Suppressor macrophage (primary cell): ENCODE measurements around the gene NF1.
"Not testable (repeated sequence)": the region's sequence is repeated elsewhere in the genome, so short reads cannot be mapped to it uniquely, and the experiment has no call there.

Source experiments
- DNase-seq, 4 experiments: peaks; one replicate each; pipeline ENCODE4 v3.0.0-alpha.2; 2020 to 2022

NF1 gene

DNA sequence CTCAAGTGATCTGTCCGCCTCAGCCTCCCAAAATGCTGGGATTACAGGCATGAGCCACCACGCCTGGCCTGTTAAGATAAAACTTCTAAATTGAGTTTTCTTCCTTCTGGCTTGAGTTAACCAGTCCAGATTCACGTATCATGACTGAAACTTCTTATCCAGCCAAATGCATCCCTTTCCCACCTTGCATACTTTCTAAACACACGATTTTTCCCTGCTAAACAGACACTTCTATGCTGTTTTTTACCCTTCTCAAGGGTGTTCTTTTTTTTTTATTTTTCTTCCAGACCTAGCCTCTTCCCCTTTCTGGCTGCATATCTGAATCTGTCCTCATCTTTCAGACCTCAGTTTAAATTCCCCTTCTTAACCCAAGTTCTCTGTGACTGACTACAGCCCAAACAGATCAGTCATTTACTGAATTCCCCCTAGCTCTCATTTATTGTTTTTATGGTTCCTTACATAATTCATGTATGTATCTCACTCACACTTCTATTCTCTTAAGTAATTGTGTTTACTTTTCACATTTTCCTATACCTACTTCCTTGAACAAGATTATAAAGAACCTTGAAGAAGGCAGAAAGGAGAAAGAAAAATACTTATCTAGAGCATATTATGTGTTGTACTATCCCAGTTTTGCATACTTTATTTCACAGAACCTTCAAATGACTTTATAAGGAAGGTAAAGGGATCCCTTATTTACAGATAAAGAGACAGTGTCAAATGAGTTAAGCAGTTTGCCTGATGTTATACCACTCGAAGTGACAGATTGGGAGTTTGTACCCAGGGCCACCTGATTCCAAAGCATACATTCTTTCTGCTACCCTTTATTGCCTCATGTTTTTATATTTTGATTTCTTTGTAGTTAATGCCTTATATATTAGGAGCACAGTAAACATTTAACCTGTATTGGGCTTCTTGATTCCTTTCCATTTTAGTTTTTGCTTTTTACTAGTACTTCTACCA lies 213.9 kb downstream of the NF1 start:
- peak; percentile 36 to 82 (median 65) for DNase-seq

- DNase-seq = peak; percentile 56 to 92 (median 73)
These were observed 214.8 kb downstream of the NF1 start for GRCh38 chr17:31309556-31309955.

GRCh38 chr17:31310260-31310659 lies 215.5 kb downstream of the NF1 start:
- DNase-seq = peak in 2 of 4 experiments; percentile 27 to 37

GRCh38 chr17:31310886-31311285 lies 216.1 kb downstream of the NF1 start:
- DNase-seq = peak in 1 of 4 experiments; percentile 28

DNA sequence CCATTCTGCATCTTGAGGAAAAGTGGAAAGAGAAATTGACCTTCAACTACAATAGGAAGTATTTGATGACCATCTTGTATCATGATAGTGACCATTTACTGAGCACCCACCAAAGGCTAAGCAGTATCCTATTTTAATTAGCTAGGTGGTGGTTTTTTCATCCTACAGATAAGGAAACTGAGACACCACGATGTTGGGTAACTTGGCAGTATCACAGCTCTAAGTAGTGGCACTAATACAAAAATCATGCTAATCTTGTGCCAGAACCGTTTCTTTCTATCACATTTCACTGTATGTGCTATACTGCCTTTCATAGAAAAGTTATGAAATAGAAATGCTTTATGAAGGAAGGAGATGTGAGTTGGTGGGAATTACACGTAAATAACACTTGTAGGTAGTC lies 216.7 kb downstream of the NF1 start:
- no peak for DNase-seq

DNA sequence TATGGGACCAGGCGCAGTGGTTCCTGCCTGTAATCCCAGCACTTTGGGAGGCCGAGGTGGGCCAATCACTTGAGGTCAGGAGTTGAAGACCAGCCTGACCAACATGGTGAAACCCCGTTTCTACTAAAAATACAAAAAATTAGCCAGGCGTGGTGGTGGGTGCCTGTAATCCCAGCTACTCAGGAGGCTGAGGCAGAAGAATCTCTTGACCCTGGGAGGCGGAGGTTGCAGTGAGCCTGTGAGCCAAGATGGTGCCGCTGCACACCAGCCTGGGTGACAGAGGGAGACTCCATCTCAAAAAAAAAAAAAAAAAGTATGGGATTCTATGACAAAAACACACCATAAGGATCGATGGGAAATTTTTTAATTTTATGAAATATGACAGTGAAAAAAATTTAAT lies 217.4 kb downstream of the NF1 start:
- DNase-seq = peak in 3 of 4 experiments; percentile 52 to 71 (median 62)

GRCh38 chr17:31313982-31314781 lies 219.4 kb downstream of the NF1 start, which contains the start of gene EVI2B:
Gene EVI2B, minus strand, starts transcription at chr17:31314054. Its CDS starts 8,445 bp downstream, at chr17:31305609.
- peak; percentile 67 to 91 (median 84) for DNase-seq

- peak in 3 of 4 experiments; percentile 26 to 73 (median 53) for DNase-seq
These were observed 220.0 kb downstream of the NF1 start for GRCh38 chr17:31314782-31315100.

GRCh38 chr17:31318298-31318801 lies 223.6 kb downstream of the NF1 start:
- DNase-seq = peak; percentile 80 to 89 (median 85)

GRCh38 chr17:31318851-31319661 lies 224.3 kb downstream of the NF1 start:
- peak; percentile 31 to 74 (median 50) for DNase-seq

DNA sequence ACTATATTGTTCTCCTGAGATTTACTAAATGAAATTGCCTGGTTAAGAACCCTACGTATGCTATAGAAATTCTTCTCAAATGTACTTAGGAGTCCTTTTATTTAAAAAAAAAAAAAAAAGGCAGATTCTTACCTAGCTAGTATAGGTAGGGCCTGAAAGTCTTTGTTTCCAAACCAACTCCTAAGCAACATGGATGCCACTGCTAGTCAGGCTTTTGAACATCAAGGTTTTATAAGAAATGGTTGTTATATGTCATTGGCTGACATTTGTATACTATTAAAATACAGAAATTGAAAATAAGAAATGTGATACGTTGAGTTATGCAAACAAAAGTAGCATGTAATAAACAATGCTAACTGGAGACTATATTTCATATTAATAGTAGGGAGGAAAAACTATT lies 225.5 kb downstream of the NF1 start:
- DNase-seq = no peak

DNA sequence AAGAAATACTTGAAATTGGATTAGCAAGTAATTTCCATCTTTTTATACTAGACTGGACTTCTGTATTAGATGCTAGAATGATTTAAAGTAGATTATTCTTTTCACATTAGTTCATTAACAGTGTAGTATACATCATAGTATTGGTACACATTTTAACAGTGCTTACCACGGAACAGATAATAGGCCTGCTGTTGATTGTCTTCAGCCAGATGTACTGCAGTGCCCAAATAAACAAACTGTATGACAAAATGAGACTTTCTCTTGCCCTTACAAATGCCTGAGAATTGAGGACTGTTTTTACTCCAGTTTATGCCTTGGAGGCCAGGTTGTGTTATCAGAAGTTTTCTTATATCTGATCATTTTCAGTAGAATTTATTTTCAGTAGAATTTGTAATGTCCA lies 226.0 kb downstream of the NF1 start:
- DNase-seq = peak in 1 of 4 experiments; percentile 29

GRCh38 chr17:31321481-31321880 lies 226.7 kb downstream of the NF1 start, which contains the start of gene EVI2A:
Gene EVI2A, minus strand, starts transcription at chr17:31321622. Its CDS starts 2,609 bp downstream, at chr17:31319013.
- DNase-seq = peak; percentile 84 to 96 (median 92)

- DNase-seq = no peak
These were observed 227.2 kb downstream of the NF1 start for GRCh38 chr17:31321966-31322365.

GRCh38 chr17:31323551-31323950 lies 228.8 kb downstream of the NF1 start:
- DNase-seq = no peak

DNA sequence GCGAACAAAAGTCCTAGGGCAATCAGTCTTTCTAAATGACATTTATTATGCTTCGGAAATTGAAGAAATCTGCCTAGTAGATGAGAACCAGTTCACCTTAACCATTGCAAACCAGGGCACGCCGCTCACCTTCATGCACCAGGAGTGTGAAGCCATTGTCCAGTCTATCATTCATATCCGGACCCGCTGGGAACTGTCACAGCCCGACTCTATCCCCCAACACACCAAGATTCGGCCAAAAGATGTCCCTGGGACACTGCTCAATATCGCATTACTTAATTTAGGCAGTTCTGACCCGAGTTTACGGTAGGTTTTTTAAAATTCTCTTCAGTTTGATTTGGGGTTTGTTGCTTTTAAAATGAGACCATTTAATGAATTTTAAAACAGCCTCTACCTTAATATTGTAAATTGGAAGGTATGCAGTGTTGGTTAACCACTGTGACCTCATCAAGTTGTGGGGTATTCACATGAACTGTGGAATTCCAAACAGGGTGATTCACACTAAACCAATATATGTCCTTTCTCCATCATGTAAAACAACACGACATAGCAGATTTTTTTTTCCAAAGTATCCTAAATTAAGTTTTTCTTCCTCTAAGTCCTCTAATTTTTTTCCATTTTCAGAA lies 232.9 kb downstream of the NF1 start:
- DNase-seq = no peak

GRCh38 chr17:31328160-31328535 lies 233.4 kb downstream of the NF1 start:
- DNase-seq = no peak

DNA sequence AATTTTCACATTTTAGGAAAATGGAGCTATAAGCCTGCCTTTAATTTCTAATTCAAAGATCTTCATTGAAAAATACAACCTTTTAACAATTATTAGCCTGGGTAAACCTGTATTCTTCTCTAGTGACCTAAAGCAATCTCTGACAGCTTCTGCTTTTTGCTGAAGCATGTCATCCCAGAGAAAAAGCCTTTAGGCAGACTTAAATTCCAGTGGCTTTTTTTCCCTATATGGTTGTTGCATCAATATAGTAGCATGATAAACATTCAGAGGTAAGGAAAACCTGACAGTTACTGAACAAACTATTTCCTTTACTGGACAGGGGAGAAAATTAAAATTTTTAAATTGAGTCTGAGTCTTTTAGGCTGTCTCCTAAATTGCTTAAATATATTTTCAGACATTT lies 234.4 kb downstream of the NF1 start:
- DNase-seq = no peak

DNA sequence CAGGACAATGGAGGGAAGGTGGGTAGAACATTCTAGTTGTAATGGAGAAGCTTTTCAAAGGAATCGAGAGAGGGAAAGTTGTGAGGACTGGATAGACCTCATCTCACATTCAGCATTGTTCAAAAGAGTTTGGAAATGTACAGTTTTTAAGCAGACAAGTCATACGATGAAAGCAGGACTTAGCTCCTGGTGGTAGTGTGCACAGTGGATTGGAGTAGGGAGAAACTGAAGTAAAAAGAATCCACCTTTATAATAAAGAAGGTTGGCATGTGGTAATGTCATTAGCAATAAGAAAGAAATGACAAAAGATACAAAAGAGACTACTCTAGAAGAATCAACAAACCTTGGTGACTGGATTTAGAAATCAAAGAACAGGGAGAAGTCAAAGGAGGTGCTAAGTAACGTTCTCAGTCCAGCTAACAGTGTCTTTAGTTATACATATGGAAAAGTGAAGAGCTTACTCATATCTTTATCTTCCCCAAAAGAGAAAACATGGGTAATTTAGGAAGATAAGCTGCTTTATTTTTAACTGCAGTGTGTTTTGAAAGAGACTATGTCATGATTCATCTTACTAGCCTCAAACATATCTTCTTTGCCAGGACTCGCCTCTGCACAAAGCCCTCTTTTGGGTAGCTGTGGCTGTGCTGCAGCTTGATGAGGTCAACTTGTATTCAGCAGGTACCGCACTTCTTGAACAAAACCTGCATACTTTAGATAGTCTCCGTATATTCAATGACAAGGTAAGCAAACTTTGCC lies 245.3 kb downstream of the NF1 start:
- peak; percentile 13 to 54 (median 36) for DNase-seq

DNA sequence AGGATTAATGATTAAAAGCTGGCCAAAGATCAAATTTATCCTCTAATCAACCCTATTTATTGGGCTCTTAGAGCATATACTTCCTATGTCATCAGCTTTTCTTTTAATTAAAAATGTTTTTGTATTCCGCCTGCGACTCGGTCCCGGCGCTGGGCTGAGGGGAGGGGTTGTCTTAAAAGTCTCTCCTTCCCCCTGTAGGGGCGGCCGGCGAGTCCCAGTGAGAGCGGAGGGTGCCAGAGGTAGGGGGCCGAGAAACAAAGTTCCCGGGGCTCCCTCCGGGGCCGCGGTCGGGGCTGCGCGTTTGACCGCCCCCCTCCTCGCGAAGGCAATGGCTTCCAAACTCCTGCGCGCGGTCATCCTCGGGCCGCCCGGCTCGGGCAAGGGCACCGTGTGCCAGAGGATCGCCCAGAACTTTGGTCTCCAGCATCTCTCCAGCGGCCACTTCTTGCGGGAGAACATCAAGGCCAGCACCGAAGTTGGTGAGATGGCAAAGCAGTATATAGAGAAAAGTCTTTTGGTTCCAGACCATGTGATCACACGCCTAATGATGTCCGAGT lies 250.5 kb downstream of the NF1 start:
- not testable (repeated sequence) for DNase-seq

GRCh38 chr17:31349454-31349853 lies 254.7 kb downstream of the NF1 start:
- no peak for DNase-seq
